Measurements from ENCODE around the gene LIPC.

DNA sequence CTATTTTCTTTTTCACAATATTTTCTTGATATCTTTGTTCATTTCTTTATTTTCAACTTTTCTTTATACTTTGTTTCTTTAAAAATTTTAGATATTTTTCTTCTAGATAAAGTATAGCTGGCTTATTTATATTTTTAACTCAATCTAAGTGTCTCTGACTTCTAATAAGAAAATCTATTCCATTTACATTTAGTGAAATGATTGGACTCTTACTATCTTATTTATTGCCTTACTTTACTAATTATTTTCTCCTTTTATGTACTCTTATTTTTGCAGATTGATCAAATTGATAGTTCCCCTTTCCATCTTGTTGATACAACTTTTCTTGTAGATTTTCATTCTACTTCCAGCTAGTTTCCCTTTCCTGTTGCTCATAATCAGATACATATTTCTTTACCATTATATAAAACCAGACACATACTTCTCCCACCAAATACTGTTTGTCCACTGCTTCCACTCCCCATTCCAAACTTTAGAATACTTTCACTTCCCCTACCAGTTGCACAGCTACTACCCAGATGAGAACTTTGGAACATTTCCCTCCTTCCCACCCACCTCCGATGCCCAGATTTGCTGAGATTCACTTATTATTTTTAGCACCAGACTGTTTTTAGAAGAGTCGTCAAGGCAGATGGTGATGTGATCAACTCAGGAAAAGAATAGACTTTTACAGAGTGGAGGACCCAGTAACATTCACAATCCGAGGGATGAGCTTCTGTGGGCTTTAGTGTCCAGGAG lies 151.5 kb downstream of the LIPC start:
- TF ChIP-seq POLR2A (IDR thresholded peaks at IDR 0.05): no peak
- TF ChIP-seq, protein P1, sequence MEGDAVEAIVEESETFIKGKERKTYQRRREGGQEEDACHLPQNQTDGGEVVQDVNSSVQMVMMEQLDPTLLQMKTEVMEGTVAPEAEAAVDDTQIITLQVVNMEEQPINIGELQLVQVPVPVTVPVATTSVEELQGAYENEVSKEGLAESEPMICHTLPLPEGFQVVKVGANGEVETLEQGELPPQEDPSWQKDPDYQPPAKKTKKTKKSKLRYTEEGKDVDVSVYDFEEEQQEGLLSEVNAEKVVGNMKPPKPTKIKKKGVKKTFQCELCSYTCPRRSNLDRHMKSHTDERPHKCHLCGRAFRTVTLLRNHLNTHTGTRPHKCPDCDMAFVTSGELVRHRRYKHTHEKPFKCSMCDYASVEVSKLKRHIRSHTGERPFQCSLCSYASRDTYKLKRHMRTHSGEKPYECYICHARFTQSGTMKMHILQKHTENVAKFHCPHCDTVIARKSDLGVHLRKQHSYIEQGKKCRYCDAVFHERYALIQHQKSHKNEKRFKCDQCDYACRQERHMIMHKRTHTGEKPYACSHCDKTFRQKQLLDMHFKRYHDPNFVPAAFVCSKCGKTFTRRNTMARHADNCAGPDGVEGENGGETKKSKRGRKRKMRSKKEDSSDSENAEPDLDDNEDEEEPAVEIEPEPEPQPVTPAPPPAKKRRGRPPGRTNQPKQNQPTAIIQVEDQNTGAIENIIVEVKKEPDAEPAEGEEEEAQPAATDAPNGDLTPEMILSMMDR (IDR thresholded peaks at IDR 0.05): no peak
